ENCODE data around the gene SFTPB. TPM values are rescaled to one million over a fixed set of nuclear protein-coding genes. Genes with fewer than 3 reads are reported as not detected.
A peak's percentile ranks its signal among the peaks of the same experiment; 100 is the strongest.

SFTPB gene
- polyA plus RNA-seq, 2 donors, result 0.77 to 1.9 TPM

DNA sequence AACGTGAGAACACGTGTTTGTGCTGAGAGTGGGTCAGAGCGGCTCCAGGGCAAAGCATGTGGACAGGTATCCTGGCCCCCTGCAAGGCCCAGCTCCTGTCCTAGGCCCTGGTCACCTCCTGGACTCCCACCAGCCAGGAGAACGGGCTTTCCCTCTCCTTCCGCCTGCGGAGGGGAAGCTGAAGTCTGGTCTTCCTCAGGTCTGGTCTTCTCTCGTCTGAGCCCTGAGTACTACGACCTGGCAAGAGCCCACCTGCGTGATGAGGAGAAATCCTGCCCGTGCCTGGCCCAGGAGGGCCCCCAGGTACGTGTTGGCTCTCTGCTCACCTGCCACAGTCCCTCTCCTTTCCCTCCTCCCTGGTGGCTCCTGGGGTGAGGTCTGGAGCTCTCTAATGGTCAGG lies 27.1 kb upstream of the SFTPB start:
- no peaks in the 10 kb centered on the region for H3K4me1 ChIP-seq (ENCODE audit: control insufficient read depth in 2 of 2, insufficient read depth in 2 of 2, low read length in 1 of 2)
- H3K27ac ChIP-seq (ENCODE audit: low read depth in 2 of 2, low read length in 1 of 2), result no peak overlapping the region
- no peaks in the 10 kb centered on the region for H3K27me3 ChIP-seq (ENCODE audit: control insufficient read depth in 1 of 2, insufficient read depth in 2 of 2, low read length in 2 of 2)
- no peaks in the 10 kb centered on the region for H3K36me3 ChIP-seq (ENCODE audit: control insufficient read depth in 2 of 2, insufficient read depth in 2 of 2, low read length in 1 of 2)
- whole genome bisulfite sequencing, 2 donors, result 86 to 94% methylated on average over 11 of the region's 11 CpGs
- H3K9me3 ChIP-seq (ENCODE audit: control insufficient read depth in 2 of 2, insufficient read depth in 1 of 2, low read depth in 1 of 2, low read length in 1 of 2), result no peaks in the 10 kb centered on the region
- no peak overlapping the region for H3K4me3 ChIP-seq (ENCODE audit: low read depth in 1 of 2, low read length in 2 of 2)

GRCh38 chr2:85694052-85695025 lies 26.3 kb upstream of the SFTPB start, which contains the start of gene GNLY:
TSS of gene GNLY (plus strand) at chr2:85694358. CDS start at chr2:85694419, 61 bp downstream.
- Histone ChIP-seq H3K27ac (ENCODE audit: low read depth in 2 of 2, low read length in 1 of 2) (no peak within 1 kb of the TSS), H3K4me3 (ENCODE audit: low read depth in 1 of 2, low read length in 2 of 2) (no peak within 1 kb of the TSS), H3K4me1 (ENCODE audit: control insufficient read depth in 2 of 2, insufficient read depth in 2 of 2, low read length in 1 of 2) (no peaks in the 10 kb centered on the region), H3K9me3 (ENCODE audit: control insufficient read depth in 2 of 2, insufficient read depth in 1 of 2, low read depth in 1 of 2, low read length in 1 of 2) (no peaks in the 10 kb centered on the region), H3K36me3 (ENCODE audit: control insufficient read depth in 2 of 2, insufficient read depth in 2 of 2, low read length in 1 of 2) (no peaks in the 10 kb centered on the region), H3K27me3 (ENCODE audit: control insufficient read depth in 1 of 2, insufficient read depth in 2 of 2, low read length in 2 of 2) (no peaks in the 10 kb centered on the region)
- WGBS, 2 donors, result 91 to 93% methylated on average over 14 to 15 of the region's 15 CpGs

DNA sequence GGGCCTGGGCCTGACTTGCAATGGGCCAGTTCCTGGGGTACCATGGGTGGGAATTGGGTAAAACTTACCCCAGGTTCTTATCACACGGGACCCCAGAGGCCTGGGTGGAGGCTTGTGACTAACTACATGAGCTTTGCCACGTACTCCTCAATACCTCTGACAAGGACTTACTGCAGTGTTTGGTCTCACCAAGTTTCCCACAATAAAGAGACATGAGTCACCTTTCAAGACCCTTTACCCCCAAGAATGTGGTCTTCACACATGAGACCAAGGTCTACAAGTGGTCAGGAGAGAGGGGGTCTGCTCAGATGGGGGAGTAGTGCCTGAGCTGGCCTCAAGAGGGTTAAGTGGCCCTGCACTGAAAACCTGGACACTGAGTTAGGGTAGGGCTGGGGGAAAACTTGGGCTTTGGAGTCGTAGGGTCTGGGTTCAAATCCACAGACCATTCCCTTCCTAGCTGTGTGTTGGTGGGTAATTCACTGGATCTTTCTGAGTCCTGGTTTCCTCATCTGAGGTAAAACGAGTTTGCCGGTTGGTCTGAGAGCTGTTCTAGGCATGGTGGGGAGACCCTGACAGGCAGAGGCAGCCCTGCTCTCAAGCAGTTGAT lies 24.1 kb upstream of the SFTPB start:
- Histone ChIP-seq H3K27me3 (ENCODE audit: control insufficient read depth in 1 of 2, insufficient read depth in 2 of 2, low read length in 2 of 2) (no peaks in the 10 kb centered on the region), H3K9me3 (ENCODE audit: control insufficient read depth in 2 of 2, insufficient read depth in 1 of 2, low read depth in 1 of 2, low read length in 1 of 2) (no peaks in the 10 kb centered on the region), H3K4me1 (ENCODE audit: control insufficient read depth in 2 of 2, insufficient read depth in 2 of 2, low read length in 1 of 2) (no peaks in the 10 kb centered on the region), H3K4me3 (ENCODE audit: low read depth in 1 of 2, low read length in 2 of 2) (no peak overlapping the region), H3K27ac (ENCODE audit: low read depth in 2 of 2, low read length in 1 of 2) (no peak overlapping the region), H3K36me3 (ENCODE audit: control insufficient read depth in 2 of 2, insufficient read depth in 2 of 2, low read length in 1 of 2) (no peaks in the 10 kb centered on the region)
- WGBS, 2 donors, result 84 to 88% methylated on average over 5 of the region's 5 CpGs

- H3K9me3 ChIP-seq (ENCODE audit: control insufficient read depth in 2 of 2, insufficient read depth in 1 of 2, low read depth in 1 of 2, low read length in 1 of 2), result no peaks in the 10 kb centered on the region
- WGBS, 2 donors, result 82 to 86% methylated on average over 4 of the region's 4 CpGs
Measured at GRCh38 chr2:85690932-85691331, 22.9 kb upstream of the SFTPB start.

GRCh38 chr2:85684806-85685205 lies 16.8 kb upstream of the SFTPB start:
- WGBS, 2 donors, result 76 to 82% methylated on average over 4 of the region's 4 CpGs

More at GRCh38 chr2:85690932-85691331, 22.9 kb upstream of the SFTPB start:
- Histone ChIP-seq H3K4me3 (ENCODE audit: low read depth in 1 of 2, low read length in 2 of 2) (no peak overlapping the region), H3K4me1 (ENCODE audit: control insufficient read depth in 2 of 2, insufficient read depth in 2 of 2, low read length in 1 of 2) (no peaks in the 10 kb centered on the region), H3K27me3 (ENCODE audit: control insufficient read depth in 1 of 2, insufficient read depth in 2 of 2, low read length in 2 of 2) (no peaks in the 10 kb centered on the region), H3K36me3 (ENCODE audit: control insufficient read depth in 2 of 2, insufficient read depth in 2 of 2, low read length in 1 of 2) (no peaks in the 10 kb centered on the region), H3K27ac (ENCODE audit: low read depth in 2 of 2, low read length in 1 of 2) (no peak overlapping the region)

DNA sequence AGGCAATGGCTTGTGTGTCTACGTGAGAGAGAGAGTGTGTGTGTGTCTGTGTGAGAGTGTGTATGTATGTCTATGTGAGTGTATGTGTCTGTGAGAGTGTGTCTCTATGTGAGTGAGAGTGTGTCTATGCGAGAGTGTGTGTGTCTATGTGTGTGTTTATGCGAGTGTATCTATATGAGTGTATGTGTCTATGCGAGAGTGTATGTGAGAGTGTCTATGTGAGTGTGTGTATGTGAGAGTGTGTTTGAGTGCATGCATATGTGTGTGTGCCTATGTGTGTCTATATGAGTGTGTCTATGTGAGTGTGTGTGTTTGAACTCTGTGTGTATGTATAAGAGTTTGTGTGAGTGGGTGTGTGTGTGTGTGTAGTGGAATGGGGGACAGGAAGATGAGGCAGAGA lies 16.4 kb upstream of the SFTPB start:
- Histone ChIP-seq H3K27me3 (ENCODE audit: control insufficient read depth in 1 of 2, insufficient read depth in 2 of 2, low read length in 2 of 2) (no peaks in the 10 kb centered on the region), H3K36me3 (ENCODE audit: control insufficient read depth in 2 of 2, insufficient read depth in 2 of 2, low read length in 1 of 2) (no peaks in the 10 kb centered on the region), H3K9me3 (ENCODE audit: control insufficient read depth in 2 of 2, insufficient read depth in 1 of 2, low read depth in 1 of 2, low read length in 1 of 2) (no peaks in the 10 kb centered on the region), H3K4me3 (ENCODE audit: low read depth in 1 of 2, low read length in 2 of 2) (no peak overlapping the region), H3K4me1 (ENCODE audit: control insufficient read depth in 2 of 2, insufficient read depth in 2 of 2, low read length in 1 of 2) (peaks cover 0 to under 1% of the 10 kb centered on the region in 2 donors), H3K27ac (ENCODE audit: low read depth in 2 of 2, low read length in 1 of 2) (no peak overlapping the region)
- WGBS, 2 donors, result 93% methylated on average over 4 of the region's 4 CpGs

More at GRCh38 chr2:85684806-85685205, 16.8 kb upstream of the SFTPB start:
- no peaks in the 10 kb centered on the region for H3K36me3 ChIP-seq (ENCODE audit: control insufficient read depth in 2 of 2, insufficient read depth in 2 of 2, low read length in 1 of 2)
- no peak overlapping the region for H3K27ac ChIP-seq (ENCODE audit: low read depth in 2 of 2, low read length in 1 of 2)
- H3K4me1 ChIP-seq (ENCODE audit: control insufficient read depth in 2 of 2, insufficient read depth in 2 of 2, low read length in 1 of 2), result no peaks in the 10 kb centered on the region
- H3K27me3 ChIP-seq (ENCODE audit: control insufficient read depth in 1 of 2, insufficient read depth in 2 of 2, low read length in 2 of 2), result no peaks in the 10 kb centered on the region
- H3K4me3 ChIP-seq (ENCODE audit: low read depth in 1 of 2, low read length in 2 of 2), result no peak overlapping the region
- no peaks in the 10 kb centered on the region for H3K9me3 ChIP-seq (ENCODE audit: control insufficient read depth in 2 of 2, insufficient read depth in 1 of 2, low read depth in 1 of 2, low read length in 1 of 2)

DNA sequence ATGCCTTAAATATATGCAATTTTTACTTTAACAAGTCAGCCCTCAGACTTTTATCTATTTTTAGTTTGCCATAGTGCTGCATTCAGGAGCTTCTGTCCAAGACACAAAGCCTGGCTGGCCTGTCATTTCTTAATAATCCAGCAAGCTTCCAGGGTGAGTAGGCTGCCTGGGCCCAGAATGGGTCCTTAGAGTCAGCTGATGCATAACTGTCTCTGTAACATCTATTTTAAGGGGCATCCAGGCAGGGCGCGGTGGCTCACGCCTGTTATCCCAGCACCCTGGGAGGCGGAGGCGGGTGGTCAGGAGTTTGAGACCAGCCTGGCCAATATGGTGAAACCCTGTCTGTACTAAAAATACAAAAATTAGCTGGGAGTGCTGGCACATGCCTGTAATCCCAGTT lies 14.4 kb upstream of the SFTPB start:
- no peaks in the 10 kb centered on the region for H3K36me3 ChIP-seq (ENCODE audit: control insufficient read depth in 2 of 2, insufficient read depth in 2 of 2, low read length in 1 of 2)
- H3K9me3 ChIP-seq (ENCODE audit: control insufficient read depth in 2 of 2, insufficient read depth in 1 of 2, low read depth in 1 of 2, low read length in 1 of 2), result no peaks in the 10 kb centered on the region
- H3K27me3 ChIP-seq (ENCODE audit: control insufficient read depth in 1 of 2, insufficient read depth in 2 of 2, low read length in 2 of 2), result no peaks in the 10 kb centered on the region
- whole genome bisulfite sequencing, 2 donors, result 93 to 96% methylated on average over 5 of the region's 5 CpGs
- H3K27ac ChIP-seq (ENCODE audit: low read depth in 2 of 2, low read length in 1 of 2), result no peak overlapping the region
- H3K4me1 ChIP-seq (ENCODE audit: control insufficient read depth in 2 of 2, insufficient read depth in 2 of 2, low read length in 1 of 2), result peaks cover 0 to 2% of the 10 kb centered on the region in 2 donors
- no peak overlapping the region for H3K4me3 ChIP-seq (ENCODE audit: low read depth in 1 of 2, low read length in 2 of 2)

GRCh38 chr2:85681776-85682175 lies 13.8 kb upstream of the SFTPB start:
- no peaks in the 10 kb centered on the region for H3K9me3 ChIP-seq (ENCODE audit: control insufficient read depth in 2 of 2, insufficient read depth in 1 of 2, low read depth in 1 of 2, low read length in 1 of 2)
- H3K4me1 ChIP-seq (ENCODE audit: control insufficient read depth in 2 of 2, insufficient read depth in 2 of 2, low read length in 1 of 2), result peaks cover 0 to 2% of the 10 kb centered on the region in 2 donors
- no peak overlapping the region for H3K4me3 ChIP-seq (ENCODE audit: low read depth in 1 of 2, low read length in 2 of 2)
- 88 to 100% methylated on average over 1 of the region's 1 CpG for WGBS, 2 donors
- H3K27me3 ChIP-seq (ENCODE audit: control insufficient read depth in 1 of 2, insufficient read depth in 2 of 2, low read length in 2 of 2), result no peaks in the 10 kb centered on the region
- H3K36me3 ChIP-seq (ENCODE audit: control insufficient read depth in 2 of 2, insufficient read depth in 2 of 2, low read length in 1 of 2), result no peaks in the 10 kb centered on the region
- H3K27ac ChIP-seq (ENCODE audit: low read depth in 2 of 2, low read length in 1 of 2), result no peak overlapping the region

DNA sequence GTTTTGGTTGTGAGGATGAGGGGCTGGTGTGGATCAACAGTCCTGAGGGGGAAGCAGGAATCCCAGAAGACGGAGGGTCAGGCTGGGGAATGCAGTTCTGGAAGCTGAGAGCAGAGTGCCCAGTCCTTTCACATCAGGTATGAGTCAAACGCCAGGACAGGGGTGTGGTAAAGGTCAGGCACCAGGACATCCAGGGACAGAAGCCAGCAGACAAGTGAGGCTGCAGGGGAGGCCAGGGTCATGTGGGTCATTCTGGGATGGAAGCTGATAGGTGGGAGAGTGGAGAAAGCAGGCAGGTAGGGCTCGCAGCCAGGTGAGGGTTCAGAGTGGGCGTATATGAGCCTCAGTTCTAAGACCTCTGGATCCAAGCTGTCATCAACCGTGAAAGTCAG lies 13.4 kb upstream of the SFTPB start:
- WGBS, 2 donors, result 74 to 76% methylated on average over 5 of the region's 5 CpGs
- Histone ChIP-seq H3K27me3 (ENCODE audit: control insufficient read depth in 1 of 2, insufficient read depth in 2 of 2, low read length in 2 of 2) (no peaks in the 10 kb centered on the region), H3K9me3 (ENCODE audit: control insufficient read depth in 2 of 2, insufficient read depth in 1 of 2, low read depth in 1 of 2, low read length in 1 of 2) (no peaks in the 10 kb centered on the region), H3K4me3 (ENCODE audit: low read depth in 1 of 2, low read length in 2 of 2) (no peak overlapping the region), H3K27ac (ENCODE audit: low read depth in 2 of 2, low read length in 1 of 2) (peak overlapping the region in 1 of 2 donors; percentile 19), H3K4me1 (ENCODE audit: control insufficient read depth in 2 of 2, insufficient read depth in 2 of 2, low read length in 1 of 2) (peaks cover 0 to 2% of the 10 kb centered on the region in 2 donors), H3K36me3 (ENCODE audit: control insufficient read depth in 2 of 2, insufficient read depth in 2 of 2, low read length in 1 of 2) (no peaks in the 10 kb centered on the region)
